ENCODE measurements around the gene MRPS31. TPM values are rescaled to one million over a fixed set of nuclear protein-coding genes. Genes with fewer than 3 reads are reported as not detected.

Gene MRPS31
- total and polyA plus RNA-seq, 4 donors = 13.4 to 17.6 (median 16.0) TPM

DNA sequence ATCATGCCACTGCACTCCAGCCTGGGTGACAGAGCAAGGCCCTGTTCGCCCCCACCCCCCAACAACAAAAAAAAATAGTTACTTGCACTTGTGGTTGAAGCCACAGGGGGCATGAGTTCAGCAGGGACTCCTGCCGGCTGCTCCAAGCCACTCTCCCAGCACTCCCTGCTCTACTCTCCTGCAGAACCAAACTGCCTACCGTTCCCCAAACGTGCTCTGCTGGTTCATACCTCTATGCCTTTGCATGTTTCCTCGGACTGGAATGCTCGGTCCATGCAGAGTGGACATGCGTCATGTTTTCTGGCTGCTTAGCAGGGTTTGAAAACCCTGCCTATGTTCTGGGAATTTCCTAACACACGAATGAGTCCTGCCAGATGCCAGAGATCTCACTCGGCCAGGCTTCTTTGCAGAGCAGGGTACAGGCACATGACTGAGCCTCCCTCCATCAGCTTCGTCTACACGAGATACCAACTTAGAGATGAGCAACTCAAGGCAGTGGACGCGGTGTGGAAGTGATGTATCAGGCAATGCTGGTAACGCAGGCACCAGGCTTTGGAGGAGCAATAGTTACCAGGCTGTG is 9.9 kb upstream of the MRPS31 start:
- Histone ChIP-seq H3K4me1 (ENCODE audit: control insufficient read depth in 4 of 4, insufficient read depth in 4 of 4, low read length in 3 of 4) (peaks cover 1 to 29% (median 17%) of the 10 kb centered on the region in 4 donors), H3K36me3 (ENCODE audit: control insufficient read depth in 4 of 4, insufficient read depth in 3 of 4, low read depth in 1 of 4, low read length in 3 of 4) (no peaks in the 10 kb centered on the region), H3K9ac (ENCODE audit: low read depth in 1 of 2, low read length in 2 of 2) (no peak overlapping the region), H3K27me3 (ENCODE audit: control insufficient read depth in 4 of 4, insufficient read depth in 4 of 4, low read length in 3 of 4) (no peaks in the 10 kb centered on the region), H3K27ac (ENCODE audit: low read depth in 1 of 2, low read length in 2 of 2) (no peak overlapping the region), H3K4me3 (ENCODE audit: low read depth in 1 of 3, low read length in 3 of 3) (no peak overlapping the region), H3K9me3 (ENCODE audit: control insufficient read depth in 4 of 4, low read length in 3 of 4) (no peaks in the 10 kb centered on the region)
- 59% methylated on average over 14 of the region's 14 CpGs for WGBS
- TF ChIP-seq HNF4G (IDR thresholded peaks at IDR 0.05) = no peak
- TF ChIP-seq RAD21 (IDR thresholded peaks at IDR 0.05) = peak; percentile 21 to 68
- TF ChIP-seq GABPA (IDR thresholded peaks at IDR 0.05 in 1 of 2, conservative IDR thresholded peaks at IDR 0.05 in 1 of 2) = no peak
- TF ChIP-seq, protein P1, sequence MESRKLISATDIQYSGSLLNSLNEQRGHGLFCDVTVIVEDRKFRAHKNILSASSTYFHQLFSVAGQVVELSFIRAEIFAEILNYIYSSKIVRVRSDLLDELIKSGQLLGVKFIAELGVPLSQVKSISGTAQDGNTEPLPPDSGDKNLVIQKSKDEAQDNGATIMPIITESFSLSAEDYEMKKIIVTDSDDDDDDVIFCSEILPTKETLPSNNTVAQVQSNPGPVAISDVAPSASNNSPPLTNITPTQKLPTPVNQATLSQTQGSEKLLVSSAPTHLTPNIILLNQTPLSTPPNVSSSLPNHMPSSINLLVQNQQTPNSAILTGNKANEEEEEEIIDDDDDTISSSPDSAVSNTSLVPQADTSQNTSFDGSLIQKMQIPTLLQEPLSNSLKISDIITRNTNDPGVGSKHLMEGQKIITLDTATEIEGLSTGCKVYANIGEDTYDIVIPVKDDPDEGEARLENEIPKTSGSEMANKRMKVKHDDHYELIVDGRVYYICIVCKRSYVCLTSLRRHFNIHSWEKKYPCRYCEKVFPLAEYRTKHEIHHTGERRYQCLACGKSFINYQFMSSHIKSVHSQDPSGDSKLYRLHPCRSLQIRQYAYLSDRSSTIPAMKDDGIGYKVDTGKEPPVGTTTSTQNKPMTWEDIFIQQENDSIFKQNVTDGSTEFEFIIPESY (IDR thresholded peaks at IDR 0.05) = no peak
- TF ChIP-seq TAF1 (conservative IDR thresholded peaks at IDR 0.05) = no peak
- TF ChIP-seq, protein P2, sequence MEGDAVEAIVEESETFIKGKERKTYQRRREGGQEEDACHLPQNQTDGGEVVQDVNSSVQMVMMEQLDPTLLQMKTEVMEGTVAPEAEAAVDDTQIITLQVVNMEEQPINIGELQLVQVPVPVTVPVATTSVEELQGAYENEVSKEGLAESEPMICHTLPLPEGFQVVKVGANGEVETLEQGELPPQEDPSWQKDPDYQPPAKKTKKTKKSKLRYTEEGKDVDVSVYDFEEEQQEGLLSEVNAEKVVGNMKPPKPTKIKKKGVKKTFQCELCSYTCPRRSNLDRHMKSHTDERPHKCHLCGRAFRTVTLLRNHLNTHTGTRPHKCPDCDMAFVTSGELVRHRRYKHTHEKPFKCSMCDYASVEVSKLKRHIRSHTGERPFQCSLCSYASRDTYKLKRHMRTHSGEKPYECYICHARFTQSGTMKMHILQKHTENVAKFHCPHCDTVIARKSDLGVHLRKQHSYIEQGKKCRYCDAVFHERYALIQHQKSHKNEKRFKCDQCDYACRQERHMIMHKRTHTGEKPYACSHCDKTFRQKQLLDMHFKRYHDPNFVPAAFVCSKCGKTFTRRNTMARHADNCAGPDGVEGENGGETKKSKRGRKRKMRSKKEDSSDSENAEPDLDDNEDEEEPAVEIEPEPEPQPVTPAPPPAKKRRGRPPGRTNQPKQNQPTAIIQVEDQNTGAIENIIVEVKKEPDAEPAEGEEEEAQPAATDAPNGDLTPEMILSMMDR (IDR thresholded peaks at IDR 0.05; ENCODE audit: low read depth, low read length, missing input control) = peak; percentile 23
- TF ChIP-seq, protein P3, sequence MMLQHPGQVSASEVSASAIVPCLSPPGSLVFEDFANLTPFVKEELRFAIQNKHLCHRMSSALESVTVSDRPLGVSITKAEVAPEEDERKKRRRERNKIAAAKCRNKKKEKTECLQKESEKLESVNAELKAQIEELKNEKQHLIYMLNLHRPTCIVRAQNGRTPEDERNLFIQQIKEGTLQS (IDR thresholded peaks at IDR 0.05) = no peak
- peak; percentile 50 for TF ChIP-seq YY1 (IDR thresholded peaks at IDR 0.05)
- TF ChIP-seq, protein P4, sequence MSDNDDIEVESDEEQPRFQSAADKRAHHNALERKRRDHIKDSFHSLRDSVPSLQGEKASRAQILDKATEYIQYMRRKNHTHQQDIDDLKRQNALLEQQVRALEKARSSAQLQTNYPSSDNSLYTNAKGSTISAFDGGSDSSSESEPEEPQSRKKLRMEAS (IDR thresholded peaks at IDR 0.05) = peak; percentile 93
- TF ChIP-seq, protein P5, sequence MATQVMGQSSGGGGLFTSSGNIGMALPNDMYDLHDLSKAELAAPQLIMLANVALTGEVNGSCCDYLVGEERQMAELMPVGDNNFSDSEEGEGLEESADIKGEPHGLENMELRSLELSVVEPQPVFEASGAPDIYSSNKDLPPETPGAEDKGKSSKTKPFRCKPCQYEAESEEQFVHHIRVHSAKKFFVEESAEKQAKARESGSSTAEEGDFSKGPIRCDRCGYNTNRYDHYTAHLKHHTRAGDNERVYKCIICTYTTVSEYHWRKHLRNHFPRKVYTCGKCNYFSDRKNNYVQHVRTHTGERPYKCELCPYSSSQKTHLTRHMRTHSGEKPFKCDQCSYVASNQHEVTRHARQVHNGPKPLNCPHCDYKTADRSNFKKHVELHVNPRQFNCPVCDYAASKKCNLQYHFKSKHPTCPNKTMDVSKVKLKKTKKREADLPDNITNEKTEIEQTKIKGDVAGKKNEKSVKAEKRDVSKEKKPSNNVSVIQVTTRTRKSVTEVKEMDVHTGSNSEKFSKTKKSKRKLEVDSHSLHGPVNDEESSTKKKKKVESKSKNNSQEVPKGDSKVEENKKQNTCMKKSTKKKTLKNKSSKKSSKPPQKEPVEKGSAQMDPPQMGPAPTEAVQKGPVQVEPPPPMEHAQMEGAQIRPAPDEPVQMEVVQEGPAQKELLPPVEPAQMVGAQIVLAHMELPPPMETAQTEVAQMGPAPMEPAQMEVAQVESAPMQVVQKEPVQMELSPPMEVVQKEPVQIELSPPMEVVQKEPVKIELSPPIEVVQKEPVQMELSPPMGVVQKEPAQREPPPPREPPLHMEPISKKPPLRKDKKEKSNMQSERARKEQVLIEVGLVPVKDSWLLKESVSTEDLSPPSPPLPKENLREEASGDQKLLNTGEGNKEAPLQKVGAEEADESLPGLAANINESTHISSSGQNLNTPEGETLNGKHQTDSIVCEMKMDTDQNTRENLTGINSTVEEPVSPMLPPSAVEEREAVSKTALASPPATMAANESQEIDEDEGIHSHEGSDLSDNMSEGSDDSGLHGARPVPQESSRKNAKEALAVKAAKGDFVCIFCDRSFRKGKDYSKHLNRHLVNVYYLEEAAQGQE (IDR thresholded peaks at IDR 0.05) = no peak
- no peak for TF ChIP-seq NR2F2 (IDR thresholded peaks at IDR 0.05)
- no peak for TF ChIP-seq EGR1 (IDR thresholded peaks at IDR 0.05; ENCODE audit: low read depth in 2 of 2)
- TF ChIP-seq RXRA (IDR thresholded peaks at IDR 0.05) = peak in 1 of 2 donors; percentile 25
- TF ChIP-seq JUND (IDR thresholded peaks at IDR 0.05) = no peak
- TF ChIP-seq FOXA2 (IDR thresholded peaks at IDR 0.05) = no peak
- peak; percentile 9 for TF ChIP-seq SP1 (IDR thresholded peaks at IDR 0.05)
- no peak for TF ChIP-seq FOXA1 (IDR thresholded peaks at IDR 0.05)
- TF ChIP-seq HNF4A (conservative IDR thresholded peaks at IDR 0.05) = no peak
- DNase-seq (ENCODE audit: low spot score) = no peak
